Sigmoid colon (tissue), 3 donors: ENCODE measurements around the gene TNFRSF1B.

Experiments
- POLR2A ChIP-seq, 2 donors: fragments of 450-650 bp; IDR thresholded peaks; one replicate each; pipeline ENCODE4 v1.6.1; 2016; ENCODE audit warnings: antibody characterized with exemption in 2 of 2, mild to moderate bottlenecking in 2 of 2, moderate library complexity in 2 of 2
- TF ChIP-seq, protein P1 (sequence below), 4 experiments: fragments of 450-650 bp in 3 of 4; fragments of 200-600 bp in 1 of 4; IDR thresholded peaks; one replicate each; pipeline ENCODE4 v1.5.1; 2016 to 2019; ENCODE audit warnings: antibody characterized with exemption in 4 of 4, mild to moderate bottlenecking in 3 of 4, moderate library complexity in 2 of 4

GRCh38 chr1:12142891-12143630 lies 23.7 kb upstream of the TNFRSF1B start:
- TF ChIP-seq, protein P1, sequence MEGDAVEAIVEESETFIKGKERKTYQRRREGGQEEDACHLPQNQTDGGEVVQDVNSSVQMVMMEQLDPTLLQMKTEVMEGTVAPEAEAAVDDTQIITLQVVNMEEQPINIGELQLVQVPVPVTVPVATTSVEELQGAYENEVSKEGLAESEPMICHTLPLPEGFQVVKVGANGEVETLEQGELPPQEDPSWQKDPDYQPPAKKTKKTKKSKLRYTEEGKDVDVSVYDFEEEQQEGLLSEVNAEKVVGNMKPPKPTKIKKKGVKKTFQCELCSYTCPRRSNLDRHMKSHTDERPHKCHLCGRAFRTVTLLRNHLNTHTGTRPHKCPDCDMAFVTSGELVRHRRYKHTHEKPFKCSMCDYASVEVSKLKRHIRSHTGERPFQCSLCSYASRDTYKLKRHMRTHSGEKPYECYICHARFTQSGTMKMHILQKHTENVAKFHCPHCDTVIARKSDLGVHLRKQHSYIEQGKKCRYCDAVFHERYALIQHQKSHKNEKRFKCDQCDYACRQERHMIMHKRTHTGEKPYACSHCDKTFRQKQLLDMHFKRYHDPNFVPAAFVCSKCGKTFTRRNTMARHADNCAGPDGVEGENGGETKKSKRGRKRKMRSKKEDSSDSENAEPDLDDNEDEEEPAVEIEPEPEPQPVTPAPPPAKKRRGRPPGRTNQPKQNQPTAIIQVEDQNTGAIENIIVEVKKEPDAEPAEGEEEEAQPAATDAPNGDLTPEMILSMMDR (IDR thresholded peaks at IDR 0.05) = no peak
- TF ChIP-seq POLR2A (IDR thresholded peaks at IDR 0.05) = no peak
